ENCODE results near the gene CERK.
A peak's percentile ranks its signal among the peaks of the same experiment; 100 is the strongest.

The CERK gene

DNA sequence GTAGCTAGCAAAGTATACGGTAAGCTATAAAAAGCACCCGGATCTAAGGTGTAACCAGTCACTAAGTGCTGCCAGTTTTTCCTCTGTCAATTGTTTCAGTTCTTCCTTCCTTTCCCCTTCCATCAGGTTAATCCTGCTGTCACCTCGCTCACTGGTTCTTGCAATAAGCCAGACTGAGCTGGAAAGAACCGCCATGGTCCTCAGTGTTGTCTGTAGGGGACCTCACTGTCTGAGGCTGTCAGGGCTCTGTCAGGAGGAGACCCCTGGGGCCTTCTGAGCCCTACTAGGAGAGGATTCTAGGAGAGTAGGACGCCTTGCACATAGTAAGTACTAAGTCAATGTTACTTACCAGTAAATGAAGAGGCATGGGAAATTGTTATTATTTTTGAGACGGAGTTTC, 23.0 kb upstream of the CERK start:
- in situ Hi-C loops (cut with HindIII; ENCODE audit: low sequenced_read_pairs) = no loop called here
- TF ChIP-seq, protein P1, sequence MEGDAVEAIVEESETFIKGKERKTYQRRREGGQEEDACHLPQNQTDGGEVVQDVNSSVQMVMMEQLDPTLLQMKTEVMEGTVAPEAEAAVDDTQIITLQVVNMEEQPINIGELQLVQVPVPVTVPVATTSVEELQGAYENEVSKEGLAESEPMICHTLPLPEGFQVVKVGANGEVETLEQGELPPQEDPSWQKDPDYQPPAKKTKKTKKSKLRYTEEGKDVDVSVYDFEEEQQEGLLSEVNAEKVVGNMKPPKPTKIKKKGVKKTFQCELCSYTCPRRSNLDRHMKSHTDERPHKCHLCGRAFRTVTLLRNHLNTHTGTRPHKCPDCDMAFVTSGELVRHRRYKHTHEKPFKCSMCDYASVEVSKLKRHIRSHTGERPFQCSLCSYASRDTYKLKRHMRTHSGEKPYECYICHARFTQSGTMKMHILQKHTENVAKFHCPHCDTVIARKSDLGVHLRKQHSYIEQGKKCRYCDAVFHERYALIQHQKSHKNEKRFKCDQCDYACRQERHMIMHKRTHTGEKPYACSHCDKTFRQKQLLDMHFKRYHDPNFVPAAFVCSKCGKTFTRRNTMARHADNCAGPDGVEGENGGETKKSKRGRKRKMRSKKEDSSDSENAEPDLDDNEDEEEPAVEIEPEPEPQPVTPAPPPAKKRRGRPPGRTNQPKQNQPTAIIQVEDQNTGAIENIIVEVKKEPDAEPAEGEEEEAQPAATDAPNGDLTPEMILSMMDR (IDR thresholded peaks at IDR 0.05; ENCODE audit: low read depth, low read length) = no peak
- no peak for DNase-seq (ENCODE audit: low read depth, low spot score)
- no peak overlapping the region for H3K4me3 ChIP-seq (ENCODE audit: low read depth, low read length)

DNA sequence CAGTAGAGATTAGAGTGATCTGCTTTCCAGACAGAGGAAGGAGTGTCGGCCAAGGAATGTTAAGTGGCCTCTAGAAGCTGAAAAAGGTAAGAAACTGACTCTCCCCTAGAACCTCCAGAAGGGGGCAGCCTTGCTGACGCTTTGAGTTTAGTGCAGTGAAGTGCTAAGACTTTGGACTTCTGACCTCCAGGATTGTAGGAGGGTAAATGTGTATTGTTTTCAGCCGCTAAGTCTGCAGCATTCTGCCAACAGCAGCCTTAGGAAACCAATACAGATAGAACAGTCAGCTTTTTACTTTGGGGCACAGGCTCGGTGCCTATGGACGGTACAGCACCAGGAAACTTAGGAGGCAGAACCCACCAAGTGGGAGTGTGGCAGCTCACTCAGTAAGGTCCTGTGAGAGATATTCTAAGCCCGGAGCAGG, 20.8 kb upstream of the CERK start:
- in situ Hi-C loops (cut with HindIII; ENCODE audit: low sequenced_read_pairs) = no loop called here
- no peak overlapping the region for H3K4me3 ChIP-seq (ENCODE audit: low read depth, low read length)
- TF ChIP-seq, protein P1 (IDR thresholded peaks at IDR 0.05; ENCODE audit: low read depth, low read length) = peak; percentile 84
- DNase-seq (ENCODE audit: low read depth, low spot score) = peak; percentile 66

- in situ Hi-C loops (cut with HindIII; ENCODE audit: low sequenced_read_pairs) = no loop called here
- no peak for DNase-seq (ENCODE audit: low read depth, low spot score)
- TF ChIP-seq, protein P1 (IDR thresholded peaks at IDR 0.05; ENCODE audit: low read depth, low read length) = no peak
- H3K4me3 ChIP-seq (ENCODE audit: low read depth, low read length) = no peak overlapping the region
These were observed 20.1 kb upstream of the CERK start for GRCh38 chr22:46758121-46758520.

- TF ChIP-seq, protein P1 (IDR thresholded peaks at IDR 0.05; ENCODE audit: low read depth, low read length) = no peak
- H3K4me3 ChIP-seq (ENCODE audit: low read depth, low read length) = no peak overlapping the region
- in situ Hi-C loops (cut with HindIII; ENCODE audit: low sequenced_read_pairs) = no loop called here
- DNase-seq (ENCODE audit: low read depth, low spot score) = no peak
These were observed 19.1 kb upstream of the CERK start for GRCh38 chr22:46757104-46757503.

DNA sequence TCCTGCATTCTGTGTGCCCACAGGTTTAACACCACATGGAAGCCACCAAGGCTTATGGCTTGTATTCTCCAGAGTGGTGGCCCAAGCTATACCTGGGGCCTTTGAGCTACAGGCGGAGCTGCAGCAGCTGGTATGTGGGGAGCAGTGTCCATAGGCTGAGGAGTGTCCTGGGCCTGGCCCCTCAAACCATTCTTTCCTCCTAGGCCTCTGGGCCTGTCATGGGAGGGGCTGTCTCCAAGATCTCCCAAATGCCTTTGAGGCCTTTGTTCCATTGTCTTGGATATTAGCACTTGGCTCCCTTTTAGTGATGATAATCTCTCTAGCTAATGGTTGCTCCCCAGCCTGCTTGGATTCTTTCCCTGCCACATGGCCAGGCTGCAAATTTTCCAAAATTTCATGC, 18.0 kb upstream of the CERK start:
- in situ Hi-C loops (cut with HindIII; ENCODE audit: low sequenced_read_pairs) = no loop called here
- no peak overlapping the region for H3K4me3 ChIP-seq (ENCODE audit: low read depth, low read length)
- TF ChIP-seq, protein P1 (IDR thresholded peaks at IDR 0.05; ENCODE audit: low read depth, low read length) = no peak
- no peak for DNase-seq (ENCODE audit: low read depth, low spot score)

DNA sequence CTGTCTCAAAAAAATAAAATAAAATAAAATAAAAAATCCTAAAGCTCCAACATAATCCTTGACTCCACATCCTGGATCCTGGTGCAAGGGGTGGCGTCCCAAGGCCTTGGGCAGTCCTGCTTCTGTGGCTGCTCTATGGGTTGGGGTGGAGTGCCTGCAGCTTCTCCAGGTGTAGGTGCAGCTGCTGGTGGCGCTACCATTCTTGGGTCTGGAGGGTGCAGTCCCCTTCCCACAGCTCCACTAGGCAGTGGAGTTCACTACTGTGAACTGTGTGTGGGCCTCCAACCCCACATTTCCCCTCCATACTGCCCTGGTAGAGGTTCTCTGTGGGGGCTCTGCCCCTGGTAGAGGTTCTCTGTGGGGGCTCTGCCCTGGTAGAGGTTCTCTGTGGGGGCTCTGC, 17.5 kb upstream of the CERK start:
- no peak for DNase-seq (ENCODE audit: low read depth, low spot score)
- TF ChIP-seq, protein P1 (IDR thresholded peaks at IDR 0.05; ENCODE audit: low read depth, low read length) = no peak
- no peak overlapping the region for H3K4me3 ChIP-seq (ENCODE audit: low read depth, low read length)
- in situ Hi-C loops (cut with HindIII; ENCODE audit: low sequenced_read_pairs) = no loop called here

GRCh38 chr22:46754826-46755225, 16.8 kb upstream of the CERK start:
- no peak overlapping the region for H3K4me3 ChIP-seq (ENCODE audit: low read depth, low read length)

More at GRCh38 chr22:46754826-46755225, 16.8 kb upstream of the CERK start:
- TF ChIP-seq, protein P1 (IDR thresholded peaks at IDR 0.05; ENCODE audit: low read depth, low read length) = no peak
- no peak for DNase-seq (ENCODE audit: low read depth, low spot score)
- in situ Hi-C loops (cut with HindIII; ENCODE audit: low sequenced_read_pairs) = no loop called here
